IMR-90 (cell line): ENCODE results near the gene HGD. TPM values are rescaled to one million over a fixed set of nuclear protein-coding genes. Genes with fewer than 3 reads are reported as not detected.

ENCODE experiments used
- ATAC-seq: fragments of 200-7000 bp; cut with Tn5 transposase; 2 replicates; pipeline ENCODE4 v1.9.1; 2020; ENCODE audit warnings: low read depth, mild to moderate bottlenecking, moderate library complexity
- BruUV-seq: library from RNA; stranded (reverse); fragments of 400-500 nt; replicated peaks from 2 replicates; lab custom pipeline; 2021; lab: Mats Ljungman, UMichigan
- CTCF ChIA-PET: fragments of 300-600 bp; formaldehyde crosslinking; extraction: SDS; loops from one replicate; lab custom pipeline; 2021; ENCODE audit warnings: antibody characterized with exemption; lab: Yijun Ruan, JAX
- POLR2A ChIA-PET: fragments of 300-600 bp; sonication (Branson Sonifier 250); formaldehyde crosslinking; loops from one replicate; lab custom pipeline; 2022; ENCODE audit warnings: antibody characterized with exemption; ENCODE audit not compliant: unreplicated experiment; lab: Charles Lee
- DNase-seq: peaks from one replicate; pipeline ENCODE4 v3.0.0; 2013
- H2AFZ ChIP-seq: replicated peaks from 2 replicates; pipeline ENCODE3; 2013; ENCODE audit warnings: low read length, mild to moderate bottlenecking; ENCODE audit not compliant: poor library complexity
- H2AK5ac ChIP-seq: 2 replicates; pipeline ENCODE4 v1.6.1; 2013; ENCODE audit warnings: low read depth, low read length, inconsistent platforms
- H2AK9ac ChIP-seq: replicated peaks from 2 replicates; pipeline ENCODE3; 2013; ENCODE audit warnings: mild to moderate bottlenecking, low read depth, low read length, moderate library complexity; ENCODE audit not compliant: poor library complexity
- H2BK120ac ChIP-seq: 2 replicates; pipeline ENCODE4 v1.6.1; 2013; ENCODE audit warnings: low read depth, low read length, inconsistent platforms
- H2BK15ac ChIP-seq: 3 replicates; pipeline ENCODE4 v1.6.1; 2013; ENCODE audit warnings: low read depth, low read length, inconsistent platforms
- H2BK20ac ChIP-seq: 2 replicates; pipeline ENCODE4 v1.6.1; 2013; ENCODE audit warnings: low read depth, mild to moderate bottlenecking, inconsistent platforms, low read length, moderate library complexity
- H2BK5ac ChIP-seq: 2 replicates; pipeline ENCODE4 v1.6.1; 2013; ENCODE audit warnings: mild to moderate bottlenecking, low read depth, low read length, inconsistent platforms; ENCODE audit not compliant: poor library complexity, severe bottlenecking
- H3K14ac ChIP-seq: replicated peaks from 2 replicates; pipeline ENCODE4 v1.6.1; 2013; ENCODE audit warnings: low read depth, low read length, inconsistent platforms
- H3K18ac ChIP-seq: 2 replicates; pipeline ENCODE4 v1.6.1; 2013; ENCODE audit warnings: low read depth, low read length, control low read depth
- H3K23ac ChIP-seq: 2 replicates; pipeline ENCODE4 v1.6.1; 2013; ENCODE audit warnings: low read depth, low read length, inconsistent platforms
- H3K27ac ChIP-seq: 2 replicates; pipeline ENCODE4 v1.5.1; 2013; ENCODE audit warnings: mild to moderate bottlenecking, control low read depth, low read length; ENCODE audit not compliant: insufficient read depth
- H3K27me3 ChIP-seq: 2 replicates; pipeline ENCODE4 v1.6.1; 2013; ENCODE audit warnings: low read length; ENCODE audit not compliant: control insufficient read depth, insufficient read depth
- H3K36me3 ChIP-seq: 2 replicates; pipeline ENCODE4 v1.6.1; 2013; ENCODE audit warnings: low read length, mixed read lengths; ENCODE audit not compliant: control insufficient read depth, insufficient read depth
- H3K4ac ChIP-seq: 2 replicates; pipeline ENCODE4 v1.6.1; 2013; ENCODE audit warnings: low read depth, low read length, inconsistent platforms
- H3K4me1 ChIP-seq: 2 replicates; pipeline ENCODE4 v1.6.1; 2013; ENCODE audit warnings: low read length, mixed read lengths; ENCODE audit not compliant: control insufficient read depth, insufficient read depth
- H3K4me2 ChIP-seq: 2 replicates; pipeline ENCODE4 v1.6.1; 2013; ENCODE audit warnings: low read depth, mild to moderate bottlenecking, control low read depth, low read length, moderate library complexity
- H3K4me3 ChIP-seq: 2 replicates; pipeline ENCODE4 v1.5.1; 2013; ENCODE audit warnings: low read depth, mild to moderate bottlenecking, control low read depth, low read length, moderate library complexity; ENCODE audit not compliant: insufficient read depth
- H3K56ac ChIP-seq: 2 replicates; pipeline ENCODE4 v1.6.1; 2013; ENCODE audit warnings: low read length, inconsistent platforms; ENCODE audit not compliant: insufficient read depth; ENCODE audit errors: extremely low read depth
- H3K79me1 ChIP-seq, 2 experiments: 2 replicates each; pipeline ENCODE4 v1.6.1; 2013; ENCODE audit warnings: low read length in 2 of 2, inconsistent platforms in 1 of 2, low read depth in 1 of 2
- H3K9ac ChIP-seq: 2 replicates; pipeline ENCODE4 v1.6.1; 2013; ENCODE audit warnings: low read depth, low read length, control low read depth
- H3K9me1 ChIP-seq: 2 replicates; pipeline ENCODE4 v1.6.1; 2013; ENCODE audit warnings: low read length, inconsistent platforms; ENCODE audit not compliant: insufficient read depth
- H3K9me3 ChIP-seq: 2 replicates; pipeline ENCODE4 v1.6.1; 2013; ENCODE audit warnings: low read length; ENCODE audit not compliant: control insufficient read depth, insufficient read depth
- H4K20me1 ChIP-seq: 2 replicates; pipeline ENCODE4 v1.6.1; 2013; ENCODE audit warnings: low read length, inconsistent platforms; ENCODE audit not compliant: insufficient read depth
- H4K5ac ChIP-seq: 2 replicates; pipeline ENCODE4 v1.6.1; 2013; ENCODE audit warnings: mild to moderate bottlenecking, low read depth, low read length, control low read depth
- H4K8ac ChIP-seq, 2 experiments: 2 replicates each; pipeline ENCODE4 v1.6.1; 2013; ENCODE audit warnings: low read depth in 2 of 2, low read length in 2 of 2, control low read depth in 1 of 2, inconsistent platforms in 1 of 2
- H4K91ac ChIP-seq: 2 replicates; pipeline ENCODE4 v1.6.1; 2013; ENCODE audit warnings: low read depth, low read length, inconsistent platforms; ENCODE audit not compliant: insufficient read depth
- BHLHE40 ChIP-seq: fragments of 150-350 bp; IDR thresholded peaks from 2 replicates; pipeline ENCODE4 v1.6.1; 2016; ENCODE audit warnings: mild to moderate bottlenecking, low read depth, low read length
- CEBPB ChIP-seq: IDR thresholded peaks from 2 replicates; pipeline ENCODE4 v1.6.1; 2012; ENCODE audit warnings: low read depth, low read length, improper control_type of control experiment
- CHD1 ChIP-seq: IDR thresholded peaks from 2 replicates; pipeline ENCODE4 v1.6.1; 2012; ENCODE audit warnings: low read depth, low read length, improper control_type of control experiment
- FOS ChIP-seq: fragments of 150-350 bp; IDR thresholded peaks from 2 replicates; pipeline ENCODE4 v1.6.1; 2016; ENCODE audit warnings: low read depth, low read length
- MAFK ChIP-seq: IDR thresholded peaks from 2 replicates; pipeline ENCODE4 v1.6.1; 2012; ENCODE audit warnings: low read depth, low read length, improper control_type of control experiment
- MAZ ChIP-seq: IDR thresholded peaks from 2 replicates; pipeline ENCODE4 v1.6.1; 2012; ENCODE audit warnings: low read depth, mild to moderate bottlenecking, low read length, improper control_type of control experiment, moderate library complexity, borderline replicate concordance
- MXI1 ChIP-seq: IDR thresholded peaks from 2 replicates; pipeline ENCODE4 v1.6.1; 2012; ENCODE audit warnings: low read depth, mild to moderate bottlenecking, low read length, moderate library complexity, borderline replicate concordance
- NFE2L2 ChIP-seq: fragments of 150-350 bp; IDR thresholded peaks from 2 replicates; pipeline ENCODE4 v1.6.1; 2016; ENCODE audit warnings: low read depth, mild to moderate bottlenecking, low read length
- POLR2A ChIP-seq: IDR thresholded peaks from 2 replicates; pipeline ENCODE4 v1.6.1; 2012; ENCODE audit warnings: mild to moderate bottlenecking, low read depth, low read length
- RAD21 ChIP-seq: IDR thresholded peaks from 2 replicates; pipeline ENCODE4 v1.6.1; 2012; ENCODE audit warnings: low read length, improper control_type of control experiment
- RCOR1 ChIP-seq: IDR thresholded peaks from 2 replicates; pipeline ENCODE4 v1.6.1; 2012; ENCODE audit warnings: mild to moderate bottlenecking, low read length, improper control_type of control experiment; ENCODE audit not compliant: insufficient replicate concordance
- RFX5 ChIP-seq: IDR thresholded peaks from 2 replicates; pipeline ENCODE4 v1.8.0; 2012; ENCODE audit warnings: low read depth, mild to moderate bottlenecking, low read length, moderate library complexity
- SMC3 ChIP-seq: fragments of 150-350 bp; IDR thresholded peaks from 2 replicates; pipeline ENCODE4 v1.6.1; 2016; ENCODE audit warnings: low read depth, mild to moderate bottlenecking, antibody characterized with exemption, low read length, moderate library complexity
- WGBS, 2 experiments: methylation state at CpG; one replicate each; pipeline versions ENCODE4 v1.1.5 to v1.1.7; 2013; ENCODE audit warnings: missing lambda C conversion rate in 2 of 2; ENCODE audit not compliant: insufficient read length in 1 of 2; ENCODE audit errors: extremely low coverage in 2 of 2; 5-methylcytosine and 5-hydroxymethylcytosine counted together
- dilution Hi-C: fragments of 300-500 bp; cut with HindIII; formaldehyde crosslinking; loops from one replicate; pipeline ENCODE4 v1.14.3; 2018; ENCODE audit warnings: low sequenced_read_pairs; ENCODE audit not compliant: unreplicated experiment
- in situ Hi-C: fragments of 300-500 bp; cut with MboI; formaldehyde crosslinking; loops from 3 replicates; pipeline ENCODE4 v1.14.3; 2019; ENCODE audit warnings: low sequenced_read_pairs, inconsistent platforms, mixed read lengths
- intact Hi-C: fragments of 100-400 bp; cut with micrococcal nuclease; formaldehyde crosslinking; loops from 2 replicates; pipeline ENCODE4 v1.10.0; 2022
- polyA plus RNA-seq, 3 experiments: library from polyadenylated mRNA; depleted of rRNA; stranded (reverse); fragments of >200 nt; gene quantifications; 2 replicates each; pipeline ENCODE4 v1.2.3, GENCODE V29; 2012; ENCODE audit warnings: low replicate concordance in 1 of 3
- total RNA-seq: library from RNA; depleted of rRNA; stranded (reverse); fragments of >200 nt; gene quantifications from 2 replicates; pipeline ENCODE4 v1.2.3, GENCODE V29; 2012
- TF ChIP-seq, protein P1 (sequence below): fragments of 150-350 bp; IDR thresholded peaks from 2 replicates; pipeline ENCODE4 v1.6.1; 2016; ENCODE audit warnings: low read depth, mild to moderate bottlenecking, low read length, moderate library complexity, borderline replicate concordance
- TF ChIP-seq, protein P2 (sequence below): fragments of 150-350 bp; IDR thresholded peaks from 2 replicates; pipeline ENCODE4 v1.6.1; 2017; ENCODE audit warnings: mild to moderate bottlenecking, antibody characterized with exemption, low read length, low read depth
- TF ChIP-seq, protein P3 (sequence below): conservative IDR thresholded peaks from 2 replicates; pipeline ENCODE4 v1.5.1; 2012; ENCODE audit warnings: mild to moderate bottlenecking, low read depth, low read length, improper control_type of control experiment

HGD gene
- total and polyA plus RNA-seq, 2 of the 4 experiments (the other 2 are of a cell fraction) = 0.14 TPM; not detected in 1

DNA sequence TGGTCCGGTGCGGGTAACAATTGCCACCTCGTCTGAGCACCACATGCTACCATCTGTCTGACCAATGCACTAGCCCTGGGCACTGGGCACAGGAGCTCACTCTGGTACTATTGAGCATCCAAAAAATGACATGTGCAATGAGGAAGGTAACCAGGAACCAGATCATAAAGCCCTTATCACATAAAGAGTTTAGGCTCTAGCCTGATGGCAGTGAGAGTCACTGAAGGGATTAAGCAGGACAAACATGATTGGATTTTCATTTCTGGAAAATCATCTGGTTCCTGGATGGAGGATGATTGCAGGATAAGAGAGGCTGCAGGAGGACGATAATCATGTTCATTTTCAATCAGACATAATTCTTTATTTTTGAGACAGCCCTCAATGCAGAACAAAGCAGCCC is 73.5 kb downstream of the HGD start:
- ChIA-PET CTCF (no interaction called here), POLR2A (no interaction called here)
- no peaks in the 10 kb centered on the region for H3K79me1 ChIP-seq
- H4K91ac ChIP-seq = no peak overlapping the region
- H3K27me3 ChIP-seq = no peaks in the 10 kb centered on the region
- H3K14ac ChIP-seq = no peak overlapping the region
- intact Hi-C loops = no loop called here
- TF ChIP-seq RAD21 (no peak), NFE2L2 (no peak), CEBPB (no peak), RCOR1 (no peak), SMC3 (no peak), POLR2A (no peak), MXI1 (no peak), FOS (no peak), RFX5 (no peak), CHD1 (no peak), MAFK (no peak), MAZ (no peak), BHLHE40 (no peak)
- TF ChIP-seq, protein P1, sequence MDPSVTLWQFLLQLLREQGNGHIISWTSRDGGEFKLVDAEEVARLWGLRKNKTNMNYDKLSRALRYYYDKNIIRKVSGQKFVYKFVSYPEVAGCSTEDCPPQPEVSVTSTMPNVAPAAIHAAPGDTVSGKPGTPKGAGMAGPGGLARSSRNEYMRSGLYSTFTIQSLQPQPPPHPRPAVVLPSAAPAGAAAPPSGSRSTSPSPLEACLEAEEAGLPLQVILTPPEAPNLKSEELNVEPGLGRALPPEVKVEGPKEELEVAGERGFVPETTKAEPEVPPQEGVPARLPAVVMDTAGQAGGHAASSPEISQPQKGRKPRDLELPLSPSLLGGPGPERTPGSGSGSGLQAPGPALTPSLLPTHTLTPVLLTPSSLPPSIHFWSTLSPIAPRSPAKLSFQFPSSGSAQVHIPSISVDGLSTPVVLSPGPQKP = no peak
- TF ChIP-seq, protein P2, sequence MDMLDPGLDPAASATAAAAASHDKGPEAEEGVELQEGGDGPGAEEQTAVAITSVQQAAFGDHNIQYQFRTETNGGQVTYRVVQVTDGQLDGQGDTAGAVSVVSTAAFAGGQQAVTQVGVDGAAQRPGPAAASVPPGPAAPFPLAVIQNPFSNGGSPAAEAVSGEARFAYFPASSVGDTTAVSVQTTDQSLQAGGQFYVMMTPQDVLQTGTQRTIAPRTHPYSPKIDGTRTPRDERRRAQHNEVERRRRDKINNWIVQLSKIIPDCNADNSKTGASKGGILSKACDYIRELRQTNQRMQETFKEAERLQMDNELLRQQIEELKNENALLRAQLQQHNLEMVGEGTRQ = no peak
- TF ChIP-seq, protein P3, sequence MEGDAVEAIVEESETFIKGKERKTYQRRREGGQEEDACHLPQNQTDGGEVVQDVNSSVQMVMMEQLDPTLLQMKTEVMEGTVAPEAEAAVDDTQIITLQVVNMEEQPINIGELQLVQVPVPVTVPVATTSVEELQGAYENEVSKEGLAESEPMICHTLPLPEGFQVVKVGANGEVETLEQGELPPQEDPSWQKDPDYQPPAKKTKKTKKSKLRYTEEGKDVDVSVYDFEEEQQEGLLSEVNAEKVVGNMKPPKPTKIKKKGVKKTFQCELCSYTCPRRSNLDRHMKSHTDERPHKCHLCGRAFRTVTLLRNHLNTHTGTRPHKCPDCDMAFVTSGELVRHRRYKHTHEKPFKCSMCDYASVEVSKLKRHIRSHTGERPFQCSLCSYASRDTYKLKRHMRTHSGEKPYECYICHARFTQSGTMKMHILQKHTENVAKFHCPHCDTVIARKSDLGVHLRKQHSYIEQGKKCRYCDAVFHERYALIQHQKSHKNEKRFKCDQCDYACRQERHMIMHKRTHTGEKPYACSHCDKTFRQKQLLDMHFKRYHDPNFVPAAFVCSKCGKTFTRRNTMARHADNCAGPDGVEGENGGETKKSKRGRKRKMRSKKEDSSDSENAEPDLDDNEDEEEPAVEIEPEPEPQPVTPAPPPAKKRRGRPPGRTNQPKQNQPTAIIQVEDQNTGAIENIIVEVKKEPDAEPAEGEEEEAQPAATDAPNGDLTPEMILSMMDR = no peak
- H3K9ac ChIP-seq = no peak overlapping the region
- H3K4ac ChIP-seq = no peak overlapping the region
- H3K4me2 ChIP-seq = no peak overlapping the region
- no peak overlapping the region for H3K23ac ChIP-seq
- no peak overlapping the region for H3K4me3 ChIP-seq
- WGBS, 2 experiments = no CpG with 5 or more reads among the region's 4 CpGs
- H2BK5ac ChIP-seq = no peak overlapping the region
- no peak overlapping the region for H3K56ac ChIP-seq
- no peaks in the 10 kb centered on the region for H3K9me3 ChIP-seq
- H3K36me3 ChIP-seq = no peaks in the 10 kb centered on the region
- no peak for DNase-seq
- 0 out of 2 replicates have a peak, but pooled peaks cover under 1% of the 10 kb centered on the region for H3K9me1 ChIP-seq
- H2AK9ac ChIP-seq = no peak overlapping the region
- ATAC-seq = no peak
- no peak overlapping the region for H2AK5ac ChIP-seq
- H2BK20ac ChIP-seq = no peak overlapping the region
- H2BK15ac ChIP-seq = no peak overlapping the region
- H2AFZ ChIP-seq = no peak overlapping the region
- H3K4me1 ChIP-seq = no peaks in the 10 kb centered on the region
- BruUV-seq = no TSS peak
- H4K5ac ChIP-seq = no peak overlapping the region
- H3K27ac ChIP-seq = no peak overlapping the region
- H4K20me1 ChIP-seq = no peaks in the 10 kb centered on the region
- H3K18ac ChIP-seq = no peak overlapping the region
- dilution Hi-C loops = no loop called here
- H4K8ac ChIP-seq = no peak overlapping the region
- H2BK120ac ChIP-seq = no peak overlapping the region
- in situ Hi-C loops = no loop called here
